GM18873 (cell line): ENCODE results near the gene FGB.

Experiments
- ATAC-seq: cut with Tn5 transposase; IDR thresholded peaks from one replicate; pipeline ENCODE4 v1.9.1; 2021; ENCODE audit warnings: mild to moderate bottlenecking, moderate library complexity, moderate number of reproducible peaks; ENCODE audit not compliant: unreplicated experiment, low FRiP score

Gene FGB

GRCh38 chr4:154562697-154563254, at the start of gene FGB:
Gene FGB, plus strand, starts transcription at chr4:154563011. Its CDS starts 8 bp downstream, at chr4:154563019.
- ATAC-seq = no peak

- no peak for ATAC-seq
These were observed 46.3 kb upstream of the FGB start for GRCh38 chr4:154516318-154517029.

GRCh38 chr4:154517591-154517990, 45.2 kb upstream of the FGB start:
- ATAC-seq = no peak

- ATAC-seq = no peak
These were observed 43.6 kb upstream of the FGB start for GRCh38 chr4:154519214-154519613.

DNA sequence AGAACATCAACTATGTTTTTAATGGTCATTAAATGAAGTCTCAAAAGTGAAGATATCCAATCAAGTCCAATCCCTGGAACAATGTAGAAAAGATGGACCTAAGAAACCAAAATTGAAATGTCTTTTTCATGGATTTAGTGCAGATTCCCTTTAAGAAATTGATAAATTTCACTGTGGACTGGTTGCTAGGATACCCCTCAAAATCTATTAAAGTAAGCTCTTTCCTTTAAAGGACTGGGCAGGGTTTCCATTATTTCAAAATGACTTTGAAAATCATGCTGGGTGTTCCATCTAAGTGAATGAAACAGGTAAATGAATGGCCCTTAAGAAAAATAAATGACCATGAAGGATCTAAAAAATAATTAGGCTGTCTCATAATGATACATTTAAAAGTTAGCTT, 41.2 kb upstream of the FGB start:
- no peak for ATAC-seq

DNA sequence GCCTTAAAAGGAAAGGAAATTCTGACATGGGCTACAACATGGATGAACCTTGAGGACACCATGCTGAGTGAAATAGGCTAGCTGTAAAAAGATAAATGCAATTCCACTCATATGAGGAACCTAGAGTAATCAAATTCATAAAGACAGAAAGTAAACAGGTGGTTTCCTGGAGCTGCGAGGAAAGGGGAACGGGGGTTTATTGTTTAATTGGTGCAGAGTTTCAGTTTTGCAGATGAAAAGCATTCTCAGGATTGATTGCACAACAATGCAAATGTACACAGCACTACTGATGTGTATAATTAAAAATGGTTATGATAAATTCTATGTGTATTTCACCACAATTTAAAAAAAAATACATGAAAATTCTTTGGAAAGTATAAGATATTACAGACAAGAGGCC, 36.7 kb upstream of the FGB start:
- ATAC-seq = no peak

GRCh38 chr4:154527308-154527707, 35.5 kb upstream of the FGB start:
- ATAC-seq = no peak

- no peak for ATAC-seq
These were observed 33.9 kb upstream of the FGB start for GRCh38 chr4:154528869-154529268.

- no peak for ATAC-seq
These were observed 32.9 kb upstream of the FGB start for GRCh38 chr4:154529728-154530519.

DNA sequence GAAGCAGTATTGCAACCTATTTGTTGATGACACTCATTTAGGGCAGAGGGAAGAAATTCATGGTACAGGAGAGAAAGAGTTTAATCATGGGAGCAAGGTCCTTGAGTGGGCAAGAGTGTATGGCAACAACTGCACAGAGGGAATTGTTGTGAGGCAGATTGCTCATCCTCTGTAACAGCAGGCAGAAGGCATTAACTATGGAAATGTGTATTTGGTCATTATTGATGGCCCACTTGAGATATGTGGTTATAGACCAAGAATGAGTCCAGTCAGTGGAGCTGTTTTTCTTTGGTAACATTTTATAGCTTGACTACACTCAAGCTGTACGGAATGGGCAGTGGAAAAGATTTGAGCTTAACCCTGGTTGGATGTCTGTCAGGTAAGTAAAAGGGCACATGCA, 28.5 kb upstream of the FGB start:
- no peak for ATAC-seq

DNA sequence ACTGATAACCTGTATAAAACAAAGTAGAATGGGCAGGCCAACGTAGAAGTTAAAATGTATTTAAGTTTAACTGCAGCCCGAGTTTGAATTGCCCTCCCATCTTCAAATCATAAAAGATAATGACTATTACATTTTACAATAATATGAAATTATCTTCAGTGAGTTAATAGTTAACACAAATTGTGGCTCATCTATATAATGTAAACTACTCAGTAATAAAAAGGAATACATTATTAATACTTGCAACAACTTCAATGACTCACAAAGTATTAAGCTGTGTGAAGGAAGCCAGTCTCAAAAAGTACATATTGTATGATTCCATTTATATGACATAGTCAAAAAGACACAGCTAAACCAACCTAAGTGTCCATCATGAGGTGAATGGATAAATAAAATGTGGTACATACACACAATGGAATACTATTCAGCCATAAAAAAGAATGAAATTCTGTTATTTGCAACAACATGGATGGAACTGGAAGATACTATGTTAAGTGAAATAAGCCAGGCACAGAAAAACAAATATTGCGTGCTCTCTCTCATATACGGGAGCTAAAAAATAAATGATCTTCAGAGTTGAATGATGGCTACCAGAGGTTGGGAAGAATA, 20.4 kb upstream of the FGB start:
- ATAC-seq = no peak

GRCh38 chr4:154545689-154546088, 17.1 kb upstream of the FGB start:
- ATAC-seq = no peak

GRCh38 chr4:154549894-154550790, 12.7 kb upstream of the FGB start, which contains the start of gene PLRG1:
Gene PLRG1, minus strand, starts transcription at chr4:154550400. Its CDS starts 92 bp downstream, at chr4:154550308.
- peak; percentile 97 for ATAC-seq

DNA sequence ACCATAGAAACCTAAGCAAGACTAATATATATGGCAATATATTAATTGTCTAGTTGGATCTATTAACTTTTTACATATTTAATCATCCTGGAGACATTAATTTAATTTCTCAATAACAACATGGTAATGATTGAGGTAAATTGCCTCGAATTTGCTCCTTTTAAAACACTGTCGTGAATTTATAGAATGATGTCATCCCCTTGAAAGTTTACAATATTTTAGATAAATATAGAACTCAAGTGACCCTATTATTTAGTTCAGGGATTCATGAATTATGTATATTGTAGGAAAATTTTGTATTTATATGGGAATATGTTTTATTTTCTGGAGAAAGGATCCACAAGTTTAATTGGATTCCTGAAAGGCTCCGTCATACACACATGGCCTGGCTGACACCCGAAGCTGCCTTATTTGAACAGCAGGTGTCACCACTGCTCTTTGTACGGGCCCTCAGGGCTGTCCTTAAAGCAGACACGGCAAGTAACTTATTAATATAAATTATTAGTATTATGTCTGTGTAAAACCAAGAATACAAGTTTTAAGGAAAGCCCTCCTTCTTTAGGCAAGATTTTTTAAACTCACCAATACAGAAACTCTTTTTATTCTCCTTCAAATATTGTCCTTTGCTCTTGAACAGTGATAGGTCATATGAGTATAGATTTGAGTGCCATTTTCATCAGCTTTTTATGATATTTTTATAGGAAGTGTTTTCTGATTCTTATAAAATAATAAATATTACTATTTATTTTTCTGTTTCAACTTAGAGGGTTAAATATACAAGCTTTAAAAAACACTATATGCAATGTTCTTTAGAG, 10.7 kb upstream of the FGB start:
- ATAC-seq = peak; percentile 50

DNA sequence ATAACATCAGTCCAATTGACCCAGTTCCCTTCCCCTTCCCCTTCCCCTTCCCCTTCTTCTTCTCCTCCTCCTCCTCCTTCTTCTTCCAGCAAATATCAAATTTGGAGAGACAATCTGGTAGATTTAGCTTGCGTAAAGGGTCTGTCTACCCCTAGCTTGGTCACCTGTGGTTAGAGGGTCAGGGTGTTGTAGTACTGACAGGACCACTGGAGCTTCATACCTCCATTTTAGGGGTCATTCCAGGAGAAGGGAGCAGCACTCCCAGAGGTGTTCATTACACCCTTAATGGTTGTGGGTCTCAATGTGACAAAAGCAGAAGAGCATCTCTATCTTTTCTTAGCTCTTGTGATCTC, 3.7 kb upstream of the FGB start:
- peak; percentile 15 for ATAC-seq

GRCh38 chr4:154559494-154560418, 3.1 kb upstream of the FGB start:
- ATAC-seq = peak; percentile 84

- ATAC-seq = no peak
These were observed 2.4 kb upstream of the FGB start for GRCh38 chr4:154560419-154560801.

- ATAC-seq = no peak
These were observed 2.0 kb upstream of the FGB start for GRCh38 chr4:154560824-154561231.
